ENCODE data around the gene PXMP2.

DNA sequence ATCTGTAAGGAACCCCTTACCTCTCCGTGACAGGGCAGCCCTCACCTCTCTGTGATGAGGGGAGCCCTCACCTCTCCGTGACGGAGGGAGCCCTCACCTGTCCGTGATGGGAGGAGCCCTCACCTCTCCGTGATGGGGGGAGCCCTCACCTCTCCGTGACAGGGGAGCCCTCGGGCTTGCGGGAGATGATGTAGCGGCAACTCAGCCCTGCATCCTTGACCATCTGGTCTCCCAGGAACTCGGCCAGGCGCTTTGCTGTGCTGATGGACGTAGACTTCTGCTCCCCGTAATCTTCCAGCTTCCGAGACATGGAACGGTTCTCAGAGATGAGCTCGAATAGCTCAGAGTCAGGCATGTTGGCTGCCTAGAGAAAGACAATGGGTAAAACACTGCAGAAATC lies 28.2 kb upstream of the PXMP2 start:
- TF ChIP-seq, protein P1, sequence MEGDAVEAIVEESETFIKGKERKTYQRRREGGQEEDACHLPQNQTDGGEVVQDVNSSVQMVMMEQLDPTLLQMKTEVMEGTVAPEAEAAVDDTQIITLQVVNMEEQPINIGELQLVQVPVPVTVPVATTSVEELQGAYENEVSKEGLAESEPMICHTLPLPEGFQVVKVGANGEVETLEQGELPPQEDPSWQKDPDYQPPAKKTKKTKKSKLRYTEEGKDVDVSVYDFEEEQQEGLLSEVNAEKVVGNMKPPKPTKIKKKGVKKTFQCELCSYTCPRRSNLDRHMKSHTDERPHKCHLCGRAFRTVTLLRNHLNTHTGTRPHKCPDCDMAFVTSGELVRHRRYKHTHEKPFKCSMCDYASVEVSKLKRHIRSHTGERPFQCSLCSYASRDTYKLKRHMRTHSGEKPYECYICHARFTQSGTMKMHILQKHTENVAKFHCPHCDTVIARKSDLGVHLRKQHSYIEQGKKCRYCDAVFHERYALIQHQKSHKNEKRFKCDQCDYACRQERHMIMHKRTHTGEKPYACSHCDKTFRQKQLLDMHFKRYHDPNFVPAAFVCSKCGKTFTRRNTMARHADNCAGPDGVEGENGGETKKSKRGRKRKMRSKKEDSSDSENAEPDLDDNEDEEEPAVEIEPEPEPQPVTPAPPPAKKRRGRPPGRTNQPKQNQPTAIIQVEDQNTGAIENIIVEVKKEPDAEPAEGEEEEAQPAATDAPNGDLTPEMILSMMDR (IDR thresholded peaks at IDR 0.05), result no peak
- TF ChIP-seq POLR2A (IDR thresholded peaks at IDR 0.05) (no peak), EP300 (IDR thresholded peaks at IDR 0.05) (no peak)
